Measurements from ENCODE around the gene SDK1.

SDK1 gene, protein sequence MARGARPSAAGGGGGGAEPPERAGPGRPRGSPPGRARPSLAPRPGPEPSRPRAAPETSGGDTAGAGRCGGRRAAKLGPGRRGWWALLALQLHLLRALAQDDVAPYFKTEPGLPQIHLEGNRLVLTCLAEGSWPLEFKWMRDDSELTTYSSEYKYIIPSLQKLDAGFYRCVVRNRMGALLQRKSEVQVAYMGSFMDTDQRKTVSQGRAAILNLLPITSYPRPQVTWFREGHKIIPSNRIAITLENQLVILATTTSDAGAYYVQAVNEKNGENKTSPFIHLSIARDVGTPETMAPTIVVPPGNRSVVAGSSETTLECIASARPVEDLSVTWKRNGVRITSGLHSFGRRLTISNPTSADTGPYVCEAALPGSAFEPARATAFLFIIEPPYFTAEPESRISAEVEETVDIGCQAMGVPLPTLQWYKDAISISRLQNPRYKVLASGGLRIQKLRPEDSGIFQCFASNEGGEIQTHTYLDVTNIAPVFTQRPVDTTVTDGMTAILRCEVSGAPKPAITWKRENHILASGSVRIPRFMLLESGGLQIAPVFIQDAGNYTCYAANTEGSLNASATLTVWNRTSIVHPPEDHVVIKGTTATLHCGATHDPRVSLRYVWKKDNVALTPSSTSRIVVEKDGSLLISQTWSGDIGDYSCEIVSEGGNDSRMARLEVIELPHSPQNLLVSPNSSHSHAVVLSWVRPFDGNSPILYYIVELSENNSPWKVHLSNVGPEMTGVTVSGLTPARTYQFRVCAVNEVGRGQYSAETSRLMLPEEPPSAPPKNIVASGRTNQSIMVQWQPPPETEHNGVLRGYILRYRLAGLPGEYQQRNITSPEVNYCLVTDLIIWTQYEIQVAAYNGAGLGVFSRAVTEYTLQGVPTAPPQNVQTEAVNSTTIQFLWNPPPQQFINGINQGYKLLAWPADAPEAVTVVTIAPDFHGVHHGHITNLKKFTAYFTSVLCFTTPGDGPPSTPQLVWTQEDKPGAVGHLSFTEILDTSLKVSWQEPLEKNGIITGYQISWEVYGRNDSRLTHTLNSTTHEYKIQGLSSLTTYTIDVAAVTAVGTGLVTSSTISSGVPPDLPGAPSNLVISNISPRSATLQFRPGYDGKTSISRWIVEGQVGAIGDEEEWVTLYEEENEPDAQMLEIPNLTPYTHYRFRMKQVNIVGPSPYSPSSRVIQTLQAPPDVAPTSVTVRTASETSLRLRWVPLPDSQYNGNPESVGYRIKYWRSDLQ (N-terminal part only)

DNA sequence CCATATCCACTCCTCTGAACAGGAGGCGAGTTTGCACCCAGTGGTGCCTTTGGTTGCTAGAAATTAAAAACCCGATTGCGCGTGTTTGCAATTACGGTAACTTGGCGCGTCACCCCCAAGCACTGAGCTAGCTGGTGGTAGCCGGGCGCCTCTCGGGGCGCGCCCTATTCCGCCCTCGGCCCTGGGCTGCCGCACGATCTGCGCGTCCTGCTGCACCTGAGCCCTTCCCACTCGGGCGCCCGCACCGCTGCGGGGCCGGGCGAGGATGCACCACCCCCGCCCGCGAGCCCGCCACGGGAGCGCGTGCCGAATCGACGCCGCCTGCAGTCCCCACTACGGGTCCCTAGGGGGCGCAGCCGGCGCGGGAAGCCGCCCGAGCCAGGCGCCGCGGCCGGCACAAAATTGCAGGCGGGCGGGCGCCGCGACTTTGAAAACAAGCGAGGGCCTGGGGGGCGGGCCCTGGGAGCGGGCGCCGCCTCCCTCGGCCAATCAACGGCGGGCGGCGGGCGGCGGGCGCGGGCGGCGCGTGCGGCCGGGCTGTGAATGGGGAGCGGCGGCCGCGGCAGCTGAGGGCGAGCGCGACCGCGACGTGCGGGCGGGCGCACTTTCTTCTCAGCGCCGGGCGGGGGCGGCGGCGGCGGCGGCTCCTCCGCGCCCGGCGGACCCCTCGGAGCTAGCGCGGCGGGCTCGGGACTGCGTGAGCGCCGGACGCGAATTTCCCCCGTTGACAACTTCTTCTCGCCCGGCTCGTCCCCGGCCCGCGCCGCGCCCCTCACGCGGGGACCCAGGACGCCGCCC lies at the start of gene SDK1:
Gene SDK1, plus strand, starts transcription at position 602 of the 798 bp plus-strand sequence. CDS start 335 bp downstream, outside the sequence.
- DNase-seq (ENCODE audit: low spot score): peak; percentile 94

DNA sequence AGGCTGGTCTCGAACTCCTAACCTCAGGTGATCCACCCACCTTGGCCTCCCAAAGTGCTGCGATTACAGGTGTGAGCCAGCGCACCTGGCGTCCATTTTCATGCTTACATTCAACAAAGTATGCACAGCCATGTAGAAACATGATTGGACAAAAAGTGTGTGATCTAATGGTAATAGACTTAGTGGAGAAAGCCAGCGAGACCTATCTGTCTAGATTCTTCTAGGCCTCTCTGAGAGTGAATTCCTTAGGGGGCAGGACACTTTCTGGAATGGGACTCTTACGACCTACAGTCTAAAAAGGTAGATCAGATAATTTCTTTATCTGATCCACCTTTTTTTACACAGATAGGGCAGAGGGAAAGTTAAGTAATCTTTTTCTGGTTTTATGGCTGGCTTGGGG lies 46.3 kb upstream of the SDK1 start:
- DNase-seq (ENCODE audit: low spot score): no peak

DNA sequence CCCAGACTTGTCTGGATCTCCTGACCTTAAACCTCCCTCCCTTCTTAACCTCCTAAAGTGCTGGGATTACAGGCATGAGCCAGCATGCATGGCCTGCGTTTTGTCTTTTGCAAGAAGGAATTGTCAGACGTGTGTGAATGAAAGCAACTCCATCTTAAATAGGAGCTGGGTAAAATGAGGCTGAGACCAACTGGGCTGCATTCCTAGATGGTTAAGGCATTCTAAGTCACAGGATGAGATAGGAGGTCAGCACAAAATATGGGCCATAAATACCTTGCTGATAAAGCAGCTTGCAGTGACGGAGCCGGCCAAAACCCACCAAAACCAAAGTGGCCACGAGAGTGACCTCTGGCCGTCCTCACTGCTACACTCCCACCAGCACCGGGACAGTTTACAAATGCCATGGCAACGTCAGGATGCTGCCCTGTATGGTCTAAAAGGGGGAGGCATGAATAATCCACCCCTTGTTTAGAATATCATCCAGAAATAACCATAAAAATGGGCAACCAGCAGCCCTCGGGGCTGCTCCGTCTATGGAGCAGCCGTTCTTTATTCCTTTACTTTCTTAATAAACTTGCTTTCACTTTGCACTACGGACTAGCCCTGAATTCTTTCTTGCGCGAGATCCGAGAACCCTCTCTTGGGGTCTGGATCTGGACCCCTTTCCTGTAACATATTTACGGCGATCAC lies 41.2 kb upstream of the SDK1 start:
- no peak for DNase-seq (ENCODE audit: low spot score)

DNA sequence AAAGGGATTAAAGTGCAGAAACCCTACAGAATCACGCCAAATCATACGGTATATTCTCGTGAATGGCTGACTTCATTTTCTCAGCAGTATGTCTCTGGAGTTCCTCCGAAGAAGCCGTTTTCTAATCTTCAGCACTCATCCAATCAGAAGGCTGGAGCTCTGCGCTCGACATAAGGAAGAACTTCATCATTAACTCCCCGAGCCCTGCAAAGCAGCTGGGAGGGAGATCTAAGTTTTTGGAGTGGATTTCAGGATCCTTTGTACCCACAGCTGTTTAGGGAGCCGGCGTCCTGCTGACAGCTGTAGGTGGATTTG lies 40.7 kb upstream of the SDK1 start:
- peak; percentile 44 for DNase-seq (ENCODE audit: low spot score)

DNA sequence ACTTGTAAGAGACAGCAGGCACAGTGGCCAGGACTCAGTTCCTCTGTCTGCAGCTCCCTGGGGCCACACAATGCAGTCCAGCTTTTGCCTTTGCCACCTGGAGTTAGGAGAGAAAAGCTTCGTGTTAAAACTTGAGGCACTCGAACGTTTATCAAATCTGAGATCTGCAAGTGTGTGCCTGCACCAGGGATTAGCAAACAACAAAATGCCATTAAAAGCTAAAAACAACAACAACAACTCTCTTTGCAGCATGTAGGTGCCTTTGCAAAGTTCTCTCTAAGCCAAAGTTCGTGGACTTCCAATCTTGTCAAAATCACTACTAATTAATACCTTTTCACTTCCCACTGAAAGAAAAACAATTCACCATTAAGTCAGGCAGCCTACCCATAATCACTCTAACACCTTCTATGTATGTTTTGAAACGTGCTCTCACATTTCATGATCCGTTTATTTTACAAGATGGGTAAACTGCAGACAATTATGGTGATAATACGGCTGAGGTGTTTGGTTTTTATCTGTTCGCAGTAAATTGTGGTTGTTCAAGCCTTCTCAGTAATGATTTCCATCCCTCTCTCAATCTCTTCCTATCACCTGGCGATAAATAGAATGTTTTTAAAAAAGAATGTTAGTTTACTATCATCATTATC lies 36.2 kb upstream of the SDK1 start:
- no peak for DNase-seq (ENCODE audit: low spot score)

DNA sequence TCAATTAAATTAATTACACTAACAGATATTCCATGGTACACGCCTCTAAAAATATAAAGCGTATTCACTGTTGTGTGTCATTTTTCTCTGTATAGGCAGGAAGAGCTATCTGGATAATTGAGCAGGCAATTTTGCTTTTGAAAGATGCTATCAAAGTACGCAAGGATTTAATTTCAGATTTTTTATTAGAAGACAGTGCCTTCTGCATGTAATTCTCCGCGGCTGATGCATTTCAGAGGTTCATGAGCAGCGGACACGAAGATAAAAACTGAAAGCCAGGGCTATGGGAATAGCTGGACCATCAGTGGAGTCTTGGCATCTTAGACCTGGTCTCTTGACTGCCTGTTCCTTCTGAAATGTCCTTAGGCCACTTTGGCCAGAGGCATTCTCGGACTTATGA lies 35.7 kb upstream of the SDK1 start:
- no peak for DNase-seq (ENCODE audit: low spot score)

DNA sequence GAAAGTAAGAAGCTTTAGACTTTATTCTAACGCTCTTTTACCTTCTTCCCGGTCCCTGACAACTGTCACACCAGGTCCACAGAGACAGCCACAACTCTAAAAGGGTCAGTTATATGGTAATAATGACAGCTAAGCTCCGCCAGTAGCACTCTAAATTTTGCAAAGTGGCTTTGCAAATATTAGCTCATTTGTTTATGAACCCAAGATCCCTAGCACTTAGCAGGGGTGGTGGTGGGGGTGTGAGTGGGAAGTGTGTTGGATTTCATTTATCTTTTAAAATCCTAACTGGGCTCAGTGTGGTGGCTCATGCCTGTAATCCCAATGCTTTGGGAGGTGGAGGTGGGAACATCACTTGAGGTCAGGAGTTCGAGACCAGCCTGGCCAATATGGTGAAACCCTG lies 34.8 kb upstream of the SDK1 start:
- DNase-seq (ENCODE audit: low spot score): no peak

DNA sequence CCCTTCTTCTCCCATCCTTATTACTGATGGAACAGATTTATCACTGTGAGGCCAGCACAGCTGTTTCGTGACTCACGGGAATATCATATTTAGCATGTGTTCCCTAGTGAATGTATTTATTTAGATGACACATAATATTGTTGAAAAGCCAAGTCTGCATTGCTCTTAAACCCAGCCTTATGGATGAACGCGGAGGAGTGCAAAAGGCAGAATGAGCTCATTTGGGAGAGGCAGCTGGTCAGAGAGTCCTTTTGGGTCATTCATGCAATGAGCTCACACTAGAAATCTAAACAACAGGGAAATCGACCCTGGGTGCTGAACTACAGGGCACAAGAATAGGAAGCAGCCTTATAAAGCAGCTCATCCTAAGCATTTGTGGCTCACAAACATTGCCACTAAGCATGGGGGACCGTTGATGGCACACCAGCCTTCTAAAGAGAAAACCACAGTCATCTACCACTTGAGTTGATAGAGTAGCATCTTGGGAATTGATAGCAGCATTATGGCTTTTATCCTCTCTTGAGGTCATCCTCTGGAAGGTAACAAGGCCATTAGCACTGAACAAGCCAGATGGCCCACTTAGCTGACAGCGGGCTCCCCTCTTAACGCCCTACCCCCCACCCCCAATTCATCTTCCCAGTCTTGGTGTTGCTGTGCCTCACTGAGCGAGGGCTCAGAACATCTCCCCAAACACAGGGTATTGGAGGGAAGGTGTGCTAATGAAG lies 32.9 kb upstream of the SDK1 start:
- DNase-seq (ENCODE audit: low spot score): peak; percentile 48

DNA sequence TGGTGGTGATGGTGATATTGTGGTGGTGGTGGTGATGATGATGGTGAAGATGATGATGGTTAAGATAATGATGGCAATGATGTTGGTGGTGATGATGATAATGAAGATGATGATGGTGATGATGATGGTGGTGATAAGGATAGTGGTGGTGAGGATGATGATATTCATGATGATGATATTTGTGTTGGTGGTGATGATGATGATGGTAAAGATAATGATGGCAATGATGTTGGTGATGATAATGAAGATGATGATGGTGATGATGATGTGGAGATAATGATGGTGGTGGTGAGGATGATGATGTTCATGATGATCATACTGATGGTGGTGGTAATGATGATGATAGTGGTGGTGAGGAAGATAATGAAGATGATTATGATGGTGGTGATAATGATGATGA lies 30.7 kb upstream of the SDK1 start:
- DNase-seq (ENCODE audit: low spot score): no peak

DNA sequence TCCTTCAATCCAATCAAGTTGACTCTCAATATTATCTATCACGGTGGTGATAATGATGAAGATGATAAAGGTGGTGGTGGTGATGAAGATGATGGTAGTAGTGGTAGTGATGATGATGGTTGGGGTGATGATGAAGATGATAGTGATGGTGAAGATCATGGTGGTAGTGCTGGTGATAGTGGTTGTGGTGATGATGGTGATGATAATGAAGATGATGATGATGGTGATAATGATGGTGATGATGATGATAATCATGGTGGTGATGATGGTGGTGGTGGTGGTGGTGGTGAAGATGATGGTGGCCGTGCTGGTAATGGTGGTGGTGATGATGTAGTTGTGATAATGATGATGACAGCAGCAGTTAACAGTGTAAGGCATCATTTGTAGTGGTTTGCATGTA lies 29.8 kb upstream of the SDK1 start:
- no peak for DNase-seq (ENCODE audit: low spot score)

DNA sequence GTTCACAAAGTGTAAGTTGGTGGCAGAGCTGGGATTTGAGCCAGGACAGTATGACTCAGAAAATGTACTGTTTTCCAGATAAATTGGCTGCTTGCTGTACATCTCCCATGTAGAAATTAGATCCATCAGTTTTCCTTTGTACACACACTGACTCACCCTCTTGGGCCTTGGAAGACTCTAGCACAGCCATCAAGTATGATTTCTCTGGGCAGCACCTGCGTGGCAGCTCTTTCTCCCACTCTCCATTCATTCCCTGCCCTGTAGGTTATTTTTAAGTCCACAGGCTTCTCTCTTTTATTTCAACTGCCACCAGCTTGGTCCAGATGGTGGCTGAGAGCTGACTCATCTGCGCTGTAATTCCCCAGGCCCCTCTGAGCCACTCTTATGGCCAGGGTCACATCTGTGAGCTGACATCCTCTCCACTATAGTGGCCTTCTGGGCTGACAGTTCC lies 28.3 kb upstream of the SDK1 start:
- DNase-seq (ENCODE audit: low spot score): peak; percentile 66

DNA sequence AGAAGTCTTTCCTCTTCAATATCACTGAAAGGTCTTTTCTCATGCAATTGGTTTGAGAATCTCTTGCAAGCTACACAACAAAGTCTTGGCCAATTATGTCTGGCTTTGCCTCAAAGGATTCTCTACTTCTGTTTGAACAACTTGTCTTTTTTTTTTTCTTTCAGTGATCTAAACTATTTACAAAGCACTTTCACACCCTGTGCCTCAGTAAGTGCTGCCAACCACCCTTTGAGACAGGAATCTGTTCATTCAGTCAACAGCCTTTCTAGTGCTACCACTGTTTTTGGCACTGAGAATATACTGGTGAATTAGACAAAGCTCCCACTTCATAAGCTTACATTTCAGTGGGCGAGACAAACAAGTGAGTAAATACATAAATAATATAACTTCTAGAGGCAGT lies 26.9 kb upstream of the SDK1 start:
- no peak for DNase-seq (ENCODE audit: low spot score)

DNA sequence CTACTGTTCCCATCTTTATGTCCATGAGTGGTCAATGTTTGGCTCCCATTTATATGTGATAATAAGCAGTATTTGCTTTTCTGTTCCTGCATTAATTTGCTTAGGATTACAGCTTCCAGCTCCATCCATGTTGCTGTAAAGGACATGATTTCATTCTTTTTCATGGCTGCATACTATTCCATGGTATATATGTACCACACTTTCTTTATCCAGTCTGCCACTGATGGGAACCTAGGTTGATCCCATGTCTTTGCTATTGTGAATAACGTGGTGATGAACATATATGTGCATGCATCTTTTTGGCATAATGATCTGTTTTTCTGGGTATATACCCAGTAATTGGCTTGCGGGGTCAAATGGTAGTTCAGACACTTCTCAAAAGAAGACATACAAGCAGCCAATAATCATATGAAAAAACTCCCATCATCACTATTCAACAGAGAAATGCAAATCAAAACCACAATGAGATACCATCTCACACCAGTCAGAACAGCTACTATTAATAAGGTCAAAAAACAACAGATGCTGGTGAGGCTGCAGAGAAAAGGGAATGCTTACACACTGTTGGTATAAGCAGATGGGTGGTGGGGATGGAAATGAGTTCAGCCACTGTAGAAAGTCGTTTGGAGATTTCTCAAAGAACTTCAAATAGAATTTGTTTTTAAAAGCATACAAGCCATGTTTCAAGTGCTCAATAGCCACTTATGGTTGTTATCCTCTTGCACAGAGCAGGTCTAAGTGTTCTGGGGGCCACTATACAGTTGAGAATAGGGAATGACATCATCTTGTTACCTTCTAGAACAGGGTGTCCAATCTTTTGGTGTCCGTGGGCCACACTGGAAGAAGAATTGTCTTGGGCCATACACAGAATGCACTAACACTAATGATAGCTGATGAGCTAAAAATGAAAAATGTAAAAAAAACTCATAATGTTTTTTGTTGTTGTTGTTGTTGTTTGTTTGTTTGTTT lies 23.2 kb upstream of the SDK1 start:
- no peak for DNase-seq (ENCODE audit: low spot score)

DNA sequence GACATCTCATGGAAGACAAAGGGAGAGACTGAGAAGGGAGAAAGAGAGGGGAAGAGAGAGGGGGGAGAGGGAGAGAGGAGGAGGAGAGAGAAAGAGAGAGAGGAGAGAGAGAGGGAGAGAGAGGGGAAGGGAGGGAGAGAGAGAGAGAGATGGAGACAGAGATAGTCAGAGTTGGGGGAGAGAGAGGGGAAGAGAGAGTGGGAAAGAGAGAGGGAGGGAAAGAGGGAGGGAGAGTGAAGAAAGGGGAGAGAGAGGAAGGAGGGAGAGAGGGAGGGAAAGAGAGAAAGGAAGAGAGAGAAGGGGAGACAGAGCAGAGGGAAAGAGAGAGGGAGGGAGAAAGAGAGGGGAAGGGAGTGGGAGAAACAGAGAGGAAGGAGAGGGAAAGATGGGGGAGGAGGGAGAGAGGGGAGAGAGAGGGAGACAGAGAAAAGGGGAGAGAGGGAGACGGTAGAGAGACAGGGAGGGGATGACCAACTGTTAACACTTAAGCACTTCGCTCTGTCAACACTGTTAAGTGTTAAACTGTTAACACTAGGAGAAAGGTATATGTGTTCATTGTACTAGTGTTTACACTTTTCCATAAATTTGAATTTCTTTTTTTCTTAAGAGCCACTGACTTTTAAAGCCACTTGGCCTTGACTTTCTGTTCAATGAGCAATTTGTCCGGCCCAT lies 21.8 kb upstream of the SDK1 start:
- DNase-seq (ENCODE audit: low spot score): no peak

DNA sequence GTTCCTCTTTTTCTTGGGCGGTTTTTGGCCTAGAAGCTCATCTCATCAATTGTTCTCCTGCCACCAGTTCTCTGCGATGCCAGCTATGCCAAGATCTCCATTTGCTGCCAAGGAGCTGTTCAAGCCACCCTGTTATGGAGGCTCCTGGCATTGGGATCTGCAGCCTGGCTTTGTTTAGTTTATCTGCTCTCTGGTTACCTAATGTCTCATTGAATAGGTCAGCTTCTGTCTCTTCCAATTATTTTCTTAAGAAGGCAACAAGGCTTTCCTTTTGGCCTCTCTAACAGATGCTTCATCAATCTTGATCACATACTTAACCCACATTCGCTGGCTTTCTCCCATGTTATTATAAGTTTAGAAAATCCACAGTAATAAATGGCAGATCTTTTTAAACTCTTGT lies 20.6 kb upstream of the SDK1 start:
- no peak for DNase-seq (ENCODE audit: low spot score)

DNA sequence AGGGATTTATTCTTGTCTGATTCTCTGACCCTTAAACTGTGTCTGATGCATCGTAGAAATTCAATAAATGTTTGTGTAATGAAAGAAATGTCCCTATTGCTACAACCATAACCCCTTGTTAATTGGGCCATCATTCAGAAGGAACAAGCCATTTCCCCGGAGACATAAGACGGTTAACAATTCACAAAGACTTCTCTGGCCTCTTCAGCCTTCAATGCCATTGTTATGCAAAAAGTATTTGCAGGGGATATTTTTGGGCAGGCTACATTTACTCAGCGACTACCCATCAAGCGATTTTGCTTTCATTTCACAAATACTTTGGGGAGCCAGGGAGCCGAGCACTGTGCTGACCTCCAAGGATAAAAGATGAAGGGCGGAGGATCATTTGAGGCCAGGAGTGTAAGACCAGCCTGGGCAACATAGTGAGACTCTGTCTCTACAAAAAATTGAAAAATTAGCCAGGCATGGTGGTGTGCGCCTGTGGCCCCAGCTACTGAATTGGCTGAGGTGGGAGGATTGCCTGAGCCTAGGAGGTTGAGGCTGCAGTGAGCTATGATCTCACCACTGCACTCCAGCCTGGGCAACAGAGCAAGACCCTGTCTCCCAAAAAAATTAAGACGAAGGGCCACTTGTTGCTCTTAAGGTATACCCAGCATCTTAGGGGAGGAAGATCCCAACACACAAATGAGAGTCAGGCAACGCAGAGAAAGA lies 20.0 kb upstream of the SDK1 start:
- no peak for DNase-seq (ENCODE audit: low spot score)

DNA sequence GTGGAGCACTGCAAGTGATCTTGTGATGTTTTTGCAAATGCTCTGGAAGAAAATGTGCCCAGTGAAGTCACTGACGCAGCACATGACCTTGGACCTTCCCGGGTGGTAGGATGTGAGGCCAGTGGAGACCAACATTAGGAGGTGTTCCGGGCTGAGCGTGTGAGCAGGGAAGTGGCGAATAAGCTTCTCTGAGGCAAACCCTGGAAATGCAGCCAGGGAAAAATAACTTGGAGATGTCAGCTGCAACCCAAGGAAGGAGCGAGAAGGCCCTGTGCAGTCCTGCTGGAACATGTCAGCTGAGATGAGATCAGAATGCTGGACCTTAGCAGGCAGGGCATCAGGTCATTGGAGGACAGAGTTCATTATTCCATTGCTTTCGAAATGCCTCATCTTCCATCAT lies 18.6 kb upstream of the SDK1 start:
- DNase-seq (ENCODE audit: low spot score): no peak
